DND-41 (cell line): ENCODE results near the gene CHCHD3.

Source experiments
- ATAC-seq: fragments of 200-7000 bp; cut with Tn5 transposase; 3 replicates; pipeline ENCODE4 v1.9.1; 2021; ENCODE audit warnings: low read depth; ENCODE audit not compliant: insufficient read depth
- DNase-seq: peaks from one replicate; pipeline ENCODE4 v3.0.0-alpha.2; 2020
- H2AFZ ChIP-seq: 2 replicates; pipeline ENCODE4 v1.6.0; 2012; ENCODE audit warnings: low read depth, low read length
- H3K27ac ChIP-seq: 2 replicates; pipeline ENCODE4 v1.5.1; 2012; ENCODE audit warnings: low read length, inconsistent platforms
- H3K27me3 ChIP-seq: fragments of 200-600 bp; sonication (generic); 2 replicates; pipeline ENCODE4 v1.6.0; 2012; ENCODE audit warnings: low read length, mild to moderate bottlenecking, inconsistent platforms; ENCODE audit not compliant: insufficient read depth, poor library complexity
- H3K36me3 ChIP-seq: 2 replicates; pipeline ENCODE4 v1.5.1; 2012; ENCODE audit warnings: low read length, inconsistent platforms; ENCODE audit not compliant: insufficient read depth
- H3K4me1 ChIP-seq: 2 replicates; pipeline ENCODE4 v1.5.1; 2012; ENCODE audit warnings: mild to moderate bottlenecking, low read length; ENCODE audit not compliant: insufficient read depth
- H3K4me2 ChIP-seq: 2 replicates; pipeline ENCODE4 v1.6.0; 2012; ENCODE audit warnings: mild to moderate bottlenecking, moderate library complexity, low read length, inconsistent platforms; ENCODE audit not compliant: insufficient read depth
- H3K4me3 ChIP-seq, 2 experiments: fragments of 200-600 bp in 1 of 2; shearing (Covaris generic) in 1 of 2; 2 replicates each; pipeline ENCODE4 v1.5.1; 2012 to 2016; ENCODE audit warnings: inconsistent platforms in 2 of 2, low read length in 2 of 2, mild to moderate bottlenecking in 2 of 2, low read depth in 1 of 2, moderate library complexity in 1 of 2
- H3K79me2 ChIP-seq: 2 replicates; pipeline ENCODE4 v1.6.0; 2012; ENCODE audit warnings: low read length, inconsistent platforms; ENCODE audit not compliant: insufficient read depth
- H3K9ac ChIP-seq: 2 replicates; pipeline ENCODE4 v1.6.0; 2012; ENCODE audit warnings: low read depth, mild to moderate bottlenecking, inconsistent platforms, low read length, moderate library complexity
- H3K9me3 ChIP-seq: 2 replicates; pipeline ENCODE4 v1.5.1; 2012; ENCODE audit warnings: low read length, moderate library complexity, mild to moderate bottlenecking, inconsistent platforms; ENCODE audit not compliant: insufficient read depth, severe bottlenecking
- H4K20me1 ChIP-seq: 2 replicates; pipeline ENCODE4 v1.6.0; 2012; ENCODE audit warnings: low read length; ENCODE audit not compliant: insufficient read depth
- EZH2 ChIP-seq: IDR thresholded peaks from 3 replicates; pipeline ENCODE4 v1.6.1; 2012; ENCODE audit warnings: borderline replicate concordance, low read depth, mild to moderate bottlenecking, moderate library complexity, low read length, inconsistent platforms; ENCODE audit not compliant: severe bottlenecking
- TF ChIP-seq, protein P1 (sequence below): IDR thresholded peaks from 2 replicates; pipeline ENCODE4 v1.5.1; 2012; ENCODE audit warnings: borderline replicate concordance, low read length, moderate library complexity, mild to moderate bottlenecking; ENCODE audit not compliant: poor library complexity, severe bottlenecking; ENCODE audit errors: extremely low read depth

CHCHD3 gene

DNA sequence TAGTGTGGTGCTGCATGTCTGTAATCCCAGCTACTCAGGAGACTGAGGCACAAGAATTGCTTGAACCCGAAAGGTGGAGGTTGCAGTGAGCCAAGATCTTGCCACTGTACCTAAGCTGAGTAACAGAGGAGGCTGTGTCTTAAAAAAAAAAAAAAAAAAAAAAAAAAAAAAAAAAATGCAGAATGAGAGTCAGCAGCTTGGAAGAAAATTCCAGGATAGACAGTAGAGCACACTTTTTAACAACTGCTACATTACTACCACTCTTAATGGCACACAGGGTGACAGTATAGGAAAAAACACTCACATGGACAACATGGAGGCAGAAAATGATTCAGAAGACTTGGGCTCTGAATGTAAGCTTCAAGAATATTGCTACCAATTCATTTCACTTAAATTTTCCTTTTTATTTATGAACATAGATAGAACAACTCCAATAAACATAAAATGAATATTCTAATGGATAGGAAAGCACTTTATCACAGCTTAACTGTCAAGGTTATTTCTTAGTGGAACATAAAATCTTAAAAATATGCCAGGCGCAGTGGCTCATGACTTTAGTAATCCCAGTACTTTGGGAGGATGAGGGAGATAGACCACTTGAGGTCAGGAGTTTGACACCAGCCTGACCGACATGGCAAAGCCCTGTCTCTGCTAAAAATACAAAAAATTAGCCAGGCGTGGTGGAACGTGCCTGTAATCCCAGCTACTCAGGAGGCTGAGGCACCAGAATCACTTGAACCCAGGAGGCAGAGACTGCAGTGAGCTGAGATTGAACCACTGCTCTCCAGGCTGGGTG, 31.5 kb downstream of the CHCHD3 start:
- Histone ChIP-seq H3K27me3 (no peaks in the 10 kb centered on the region), H3K9ac (no peak overlapping the region), H3K4me2 (no peak overlapping the region), H3K9me3 (no peaks in the 10 kb centered on the region), H3K79me2 (peaks cover 81% of the 10 kb centered on the region), H3K36me3 (peaks cover 3% of the 10 kb centered on the region; the same call in 1 of the 2 replicates), H4K20me1 (peaks cover 35% of the 10 kb centered on the region), H3K27ac (no peak overlapping the region), H3K4me1 (no peaks in the 10 kb centered on the region), H2AFZ (no peak overlapping the region), H3K4me3 (no peak overlapping the region)
- TF ChIP-seq, protein P1, sequence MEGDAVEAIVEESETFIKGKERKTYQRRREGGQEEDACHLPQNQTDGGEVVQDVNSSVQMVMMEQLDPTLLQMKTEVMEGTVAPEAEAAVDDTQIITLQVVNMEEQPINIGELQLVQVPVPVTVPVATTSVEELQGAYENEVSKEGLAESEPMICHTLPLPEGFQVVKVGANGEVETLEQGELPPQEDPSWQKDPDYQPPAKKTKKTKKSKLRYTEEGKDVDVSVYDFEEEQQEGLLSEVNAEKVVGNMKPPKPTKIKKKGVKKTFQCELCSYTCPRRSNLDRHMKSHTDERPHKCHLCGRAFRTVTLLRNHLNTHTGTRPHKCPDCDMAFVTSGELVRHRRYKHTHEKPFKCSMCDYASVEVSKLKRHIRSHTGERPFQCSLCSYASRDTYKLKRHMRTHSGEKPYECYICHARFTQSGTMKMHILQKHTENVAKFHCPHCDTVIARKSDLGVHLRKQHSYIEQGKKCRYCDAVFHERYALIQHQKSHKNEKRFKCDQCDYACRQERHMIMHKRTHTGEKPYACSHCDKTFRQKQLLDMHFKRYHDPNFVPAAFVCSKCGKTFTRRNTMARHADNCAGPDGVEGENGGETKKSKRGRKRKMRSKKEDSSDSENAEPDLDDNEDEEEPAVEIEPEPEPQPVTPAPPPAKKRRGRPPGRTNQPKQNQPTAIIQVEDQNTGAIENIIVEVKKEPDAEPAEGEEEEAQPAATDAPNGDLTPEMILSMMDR, result no peak
- no peak for TF ChIP-seq EZH2
- ATAC-seq (no peak), DNase-seq (no peak)

DNA sequence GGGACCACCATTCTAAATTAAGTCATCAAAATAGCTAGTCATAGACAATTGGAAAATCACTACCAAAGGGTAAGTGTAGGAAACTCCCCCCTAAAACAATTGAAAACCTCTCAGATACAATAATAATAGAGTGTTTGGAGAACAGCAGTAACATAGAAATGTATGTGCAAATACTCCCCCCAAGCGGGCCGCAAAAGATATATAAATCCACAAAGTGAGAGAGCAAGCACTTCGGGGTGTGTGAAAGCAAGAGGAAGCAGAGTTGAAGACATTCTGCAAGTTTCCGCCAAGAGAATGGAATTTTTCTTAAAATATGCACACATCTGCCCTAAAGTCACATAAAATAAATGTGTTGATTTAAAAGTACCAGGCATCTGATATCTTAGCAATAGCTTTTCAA, 33.3 kb downstream of the CHCHD3 start:
- Histone ChIP-seq H3K9me3 (no peaks in the 10 kb centered on the region), H2AFZ (no peak overlapping the region), H3K27me3 (no peaks in the 10 kb centered on the region), H3K36me3 (peaks cover 3% of the 10 kb centered on the region; the same call in 1 of the 2 replicates), H3K4me2 (no peak overlapping the region), H4K20me1 (peaks cover 34% of the 10 kb centered on the region), H3K4me1 (no peaks in the 10 kb centered on the region), H3K9ac (no peak overlapping the region), H3K79me2 (peaks cover 81% of the 10 kb centered on the region), H3K27ac (no peak overlapping the region), H3K4me3 (no peak overlapping the region)
- no peak for DNase-seq
- ATAC-seq, result no peak
- TF ChIP-seq EZH2, result no peak
- TF ChIP-seq, protein P1, result no peak

DNA sequence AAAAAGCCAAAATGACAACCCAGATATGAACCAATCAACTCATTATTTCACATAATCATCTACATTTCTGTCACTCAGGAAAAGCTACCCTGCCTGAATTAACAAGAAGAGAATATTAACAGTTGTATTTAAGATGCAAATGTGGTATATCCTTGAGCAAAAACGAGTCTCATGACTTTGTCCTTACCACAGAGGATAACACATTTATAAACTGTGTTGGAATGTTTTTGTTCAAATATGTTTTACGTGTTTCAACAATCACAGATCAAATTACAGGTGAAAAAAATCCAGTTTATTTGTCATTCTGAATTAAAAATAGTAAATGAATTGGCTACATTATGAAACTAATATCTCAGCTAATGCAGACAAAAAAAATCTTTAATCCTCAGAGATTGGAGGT, 34.6 kb downstream of the CHCHD3 start:
- no peak overlapping the region for H3K9ac ChIP-seq
- H4K20me1 ChIP-seq, result peaks cover 23% of the 10 kb centered on the region
- no peak overlapping the region for H3K4me3 ChIP-seq
- peaks cover 3% of the 10 kb centered on the region; the same call in 1 of the 2 replicates for H3K36me3 ChIP-seq
- no peaks in the 10 kb centered on the region for H3K9me3 ChIP-seq
- no peaks in the 10 kb centered on the region for H3K4me1 ChIP-seq
- H3K4me2 ChIP-seq, result no peak overlapping the region
- no peak overlapping the region for H2AFZ ChIP-seq
- ATAC-seq (no peak), DNase-seq (no peak)
- H3K27ac ChIP-seq, result no peak overlapping the region
- TF ChIP-seq EZH2, result no peak
- TF ChIP-seq, protein P1, result no peak
- H3K79me2 ChIP-seq, result peaks cover 80% of the 10 kb centered on the region
- H3K27me3 ChIP-seq, result no peaks in the 10 kb centered on the region
